ENCODE measurements around the gene APBA3. TPM values are rescaled to one million over a fixed set of nuclear protein-coding genes. Genes with fewer than 3 reads are reported as not detected.

APBA3 gene
- total and polyA plus RNA-seq, 4 donors = 16.5 to 38.0 (median 22.6) TPM

GRCh38 chr19:3745363-3746045 is 16.0 kb downstream of the APBA3 start:
- Histone ChIP-seq H3K36me3 (ENCODE audit: control insufficient read depth in 4 of 4, insufficient read depth in 4 of 4, low read length in 4 of 4) (peaks cover 0 to 10% (median 7%) of the 10 kb centered on the region in 4 donors), H3K4me3 (no peak overlapping the region), H3K9ac (ENCODE audit: insufficient read depth in 1 of 2, low read length in 2 of 2) (no peak overlapping the region), H3K9me3 (ENCODE audit: control insufficient read depth in 4 of 4, insufficient read depth in 3 of 4, low read length in 3 of 4) (peaks cover 0 to 3% (median 0%) of the 10 kb centered on the region in 4 donors), H3K27ac (ENCODE audit: low read depth in 1 of 2, low read length in 1 of 2) (no peak overlapping the region), H3K4me1 (ENCODE audit: control insufficient read depth in 5 of 5, insufficient read depth in 5 of 5, low read length in 5 of 5) (no peaks in the 10 kb centered on the region), H3K27me3 (ENCODE audit: control insufficient read depth in 3 of 3, insufficient read depth in 3 of 3, low read length in 2 of 3) (no peaks in the 10 kb centered on the region)
- ATAC-seq (ENCODE audit: insufficient read depth, low FRiP score) (no peak), DNase-seq (no peak)
- WGBS, 2 donors = 54 to 67% methylated on average over 8 of the region's 8 CpGs
- TF ChIP-seq, protein P1, sequence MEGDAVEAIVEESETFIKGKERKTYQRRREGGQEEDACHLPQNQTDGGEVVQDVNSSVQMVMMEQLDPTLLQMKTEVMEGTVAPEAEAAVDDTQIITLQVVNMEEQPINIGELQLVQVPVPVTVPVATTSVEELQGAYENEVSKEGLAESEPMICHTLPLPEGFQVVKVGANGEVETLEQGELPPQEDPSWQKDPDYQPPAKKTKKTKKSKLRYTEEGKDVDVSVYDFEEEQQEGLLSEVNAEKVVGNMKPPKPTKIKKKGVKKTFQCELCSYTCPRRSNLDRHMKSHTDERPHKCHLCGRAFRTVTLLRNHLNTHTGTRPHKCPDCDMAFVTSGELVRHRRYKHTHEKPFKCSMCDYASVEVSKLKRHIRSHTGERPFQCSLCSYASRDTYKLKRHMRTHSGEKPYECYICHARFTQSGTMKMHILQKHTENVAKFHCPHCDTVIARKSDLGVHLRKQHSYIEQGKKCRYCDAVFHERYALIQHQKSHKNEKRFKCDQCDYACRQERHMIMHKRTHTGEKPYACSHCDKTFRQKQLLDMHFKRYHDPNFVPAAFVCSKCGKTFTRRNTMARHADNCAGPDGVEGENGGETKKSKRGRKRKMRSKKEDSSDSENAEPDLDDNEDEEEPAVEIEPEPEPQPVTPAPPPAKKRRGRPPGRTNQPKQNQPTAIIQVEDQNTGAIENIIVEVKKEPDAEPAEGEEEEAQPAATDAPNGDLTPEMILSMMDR (IDR thresholded peaks at IDR 0.05; ENCODE audit: control extremely low read depth, extremely low read depth) = no peak

- no peak overlapping the region for H3K4me3 ChIP-seq
- 98 to 100% methylated on average over 2 of the region's 2 CpGs for WGBS, 2 donors
- TF ChIP-seq, protein P1 (IDR thresholded peaks at IDR 0.05; ENCODE audit: control extremely low read depth, extremely low read depth) = no peak
- ATAC-seq (ENCODE audit: insufficient read depth, low FRiP score) (no peak), DNase-seq (no peak)
- H3K27ac ChIP-seq (ENCODE audit: low read depth in 1 of 2, low read length in 1 of 2) = no peak overlapping the region
- no peak overlapping the region for H3K9ac ChIP-seq (ENCODE audit: insufficient read depth in 1 of 2, low read length in 2 of 2)
- H3K4me1 ChIP-seq (ENCODE audit: control insufficient read depth in 5 of 5, insufficient read depth in 5 of 5, low read length in 5 of 5) = no peaks in the 10 kb centered on the region
- H3K36me3 ChIP-seq (ENCODE audit: control insufficient read depth in 4 of 4, insufficient read depth in 4 of 4, low read length in 4 of 4) = no peaks in the 10 kb centered on the region
- H3K27me3 ChIP-seq (ENCODE audit: control insufficient read depth in 3 of 3, insufficient read depth in 3 of 3, low read length in 2 of 3) = no peaks in the 10 kb centered on the region
- no peaks in the 10 kb centered on the region for H3K9me3 ChIP-seq (ENCODE audit: control insufficient read depth in 4 of 4, insufficient read depth in 3 of 4, low read length in 3 of 4)
These were observed 18.0 kb downstream of the APBA3 start for GRCh38 chr19:3743486-3743885.

DNA sequence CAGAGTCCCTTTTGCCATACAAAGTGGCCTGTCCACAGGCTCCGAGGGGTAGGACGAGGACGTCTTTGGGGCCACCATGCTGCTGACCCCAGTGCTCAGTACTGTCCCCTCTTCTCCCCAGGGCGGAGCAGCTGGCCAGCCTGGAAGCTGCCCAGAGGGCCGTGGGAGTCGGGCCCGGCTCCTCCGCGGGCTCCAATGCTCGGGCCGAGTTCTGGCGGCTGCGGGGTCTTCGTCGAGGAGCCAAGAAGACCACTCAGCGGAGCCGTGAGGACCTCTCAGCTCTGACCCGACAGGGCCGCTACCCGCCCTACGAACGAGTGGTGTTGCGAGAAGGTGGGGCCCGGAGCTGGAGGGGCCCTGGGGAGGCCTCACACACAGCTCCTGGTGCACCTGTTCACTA is 21.1 kb downstream of the APBA3 start:
- Histone ChIP-seq H3K4me3 (no peak overlapping the region), H3K27ac (ENCODE audit: low read depth in 1 of 2, low read length in 1 of 2) (no peak overlapping the region), H3K4me1 (ENCODE audit: control insufficient read depth in 5 of 5, insufficient read depth in 5 of 5, low read length in 5 of 5) (no peaks in the 10 kb centered on the region), H3K9ac (ENCODE audit: insufficient read depth in 1 of 2, low read length in 2 of 2) (no peak overlapping the region), H3K9me3 (ENCODE audit: control insufficient read depth in 4 of 4, insufficient read depth in 3 of 4, low read length in 3 of 4) (peaks cover 0 to 3% (median 0%) of the 10 kb centered on the region in 4 donors), H3K27me3 (ENCODE audit: control insufficient read depth in 3 of 3, insufficient read depth in 3 of 3, low read length in 2 of 3) (no peaks in the 10 kb centered on the region), H3K36me3 (ENCODE audit: control insufficient read depth in 4 of 4, insufficient read depth in 4 of 4, low read length in 4 of 4) (peaks cover 0 to 1% (median 0%) of the 10 kb centered on the region in 4 donors)
- DNase-seq (no peak), ATAC-seq (ENCODE audit: insufficient read depth, low FRiP score) (no peak)
- WGBS, 2 donors = 95 to 100% methylated on average over 24 of the region's 24 CpGs
- TF ChIP-seq, protein P1 (IDR thresholded peaks at IDR 0.05; ENCODE audit: control extremely low read depth, extremely low read depth) = no peak

Measured in lung (tissue), 12 donors.